HL-60/S4 (cell line): ENCODE results near the gene FIBCD1.
"Not testable (repeated sequence)": the region's sequence is repeated elsewhere in the genome, so short reads cannot be mapped to it uniquely, and the experiment has no call there.

ENCODE experiments used
- in situ Hi-C: fragments of 300-500 bp; cut with MboI; formaldehyde crosslinking; loops from 2 replicates; pipeline ENCODE4 v1.14.3; 2022; ENCODE audit warnings: low sequenced_read_pairs

The FIBCD1 gene

GRCh38 chr9:130975156-130975555 lies 36.1 kb upstream of the FIBCD1 start:
- in situ Hi-C loops, result loop anchor here (25.0 kb wide), 1 partner anchor 263 kb away; no protein-coding TSS in a partner anchor

GRCh38 chr9:130974697-130975096 lies 35.6 kb upstream of the FIBCD1 start:
- in situ Hi-C loops, result loop anchor here (25.0 kb wide), 1 partner anchor 262 kb away; no protein-coding TSS in a partner anchor

GRCh38 chr9:130973686-130974281 lies 34.7 kb upstream of the FIBCD1 start:
- in situ Hi-C loops, result no loop called here

- in situ Hi-C loops, result no loop called here
These were observed 34.1 kb upstream of the FIBCD1 start for GRCh38 chr9:130972957-130973685.

GRCh38 chr9:130972277-130972956 lies 33.4 kb upstream of the FIBCD1 start:
- in situ Hi-C loops, result no loop called here

GRCh38 chr9:130971294-130971849 lies 32.3 kb upstream of the FIBCD1 start:
- in situ Hi-C loops, result no loop called here

GRCh38 chr9:130970855-130971254 lies 31.8 kb upstream of the FIBCD1 start:
- in situ Hi-C loops, result no loop called here

GRCh38 chr9:130970052-130970451 lies 31.0 kb upstream of the FIBCD1 start:
- in situ Hi-C loops, result no loop called here

- in situ Hi-C loops, result no loop called here
These were observed 26.6 kb upstream of the FIBCD1 start for GRCh38 chr9:130965680-130966079.

- in situ Hi-C loops, result no loop called here
These were observed 24.9 kb upstream of the FIBCD1 start for GRCh38 chr9:130963916-130964315.

- in situ Hi-C loops, result no loop called here
These were observed 24.4 kb upstream of the FIBCD1 start for GRCh38 chr9:130963337-130963908.

- in situ Hi-C loops, result no loop called here
These were observed 23.6 kb upstream of the FIBCD1 start for GRCh38 chr9:130962418-130963316.

- in situ Hi-C loops, result no loop called here
These were observed 22.7 kb upstream of the FIBCD1 start for GRCh38 chr9:130961511-130962300.

- in situ Hi-C loops, result no loop called here
These were observed 21.7 kb upstream of the FIBCD1 start for GRCh38 chr9:130960522-130961378.

GRCh38 chr9:130959809-130960334 lies 20.8 kb upstream of the FIBCD1 start:
- in situ Hi-C loops, result no loop called here

- in situ Hi-C loops, result not testable (repeated sequence)
These were observed 19.5 kb upstream of the FIBCD1 start for GRCh38 chr9:130958564-130958963.

GRCh38 chr9:130957451-130958203 lies 18.6 kb upstream of the FIBCD1 start:
- in situ Hi-C loops, result no loop called here
